ENCODE measurements around the gene FANCI. TPM values are rescaled to one million over a fixed set of nuclear protein-coding genes. Genes with fewer than 3 reads are reported as not detected.

FANCI gene
- total and polyA plus RNA-seq, 2 experiments from 2014 or later, result 63.6 to 66.8 TPM

DNA sequence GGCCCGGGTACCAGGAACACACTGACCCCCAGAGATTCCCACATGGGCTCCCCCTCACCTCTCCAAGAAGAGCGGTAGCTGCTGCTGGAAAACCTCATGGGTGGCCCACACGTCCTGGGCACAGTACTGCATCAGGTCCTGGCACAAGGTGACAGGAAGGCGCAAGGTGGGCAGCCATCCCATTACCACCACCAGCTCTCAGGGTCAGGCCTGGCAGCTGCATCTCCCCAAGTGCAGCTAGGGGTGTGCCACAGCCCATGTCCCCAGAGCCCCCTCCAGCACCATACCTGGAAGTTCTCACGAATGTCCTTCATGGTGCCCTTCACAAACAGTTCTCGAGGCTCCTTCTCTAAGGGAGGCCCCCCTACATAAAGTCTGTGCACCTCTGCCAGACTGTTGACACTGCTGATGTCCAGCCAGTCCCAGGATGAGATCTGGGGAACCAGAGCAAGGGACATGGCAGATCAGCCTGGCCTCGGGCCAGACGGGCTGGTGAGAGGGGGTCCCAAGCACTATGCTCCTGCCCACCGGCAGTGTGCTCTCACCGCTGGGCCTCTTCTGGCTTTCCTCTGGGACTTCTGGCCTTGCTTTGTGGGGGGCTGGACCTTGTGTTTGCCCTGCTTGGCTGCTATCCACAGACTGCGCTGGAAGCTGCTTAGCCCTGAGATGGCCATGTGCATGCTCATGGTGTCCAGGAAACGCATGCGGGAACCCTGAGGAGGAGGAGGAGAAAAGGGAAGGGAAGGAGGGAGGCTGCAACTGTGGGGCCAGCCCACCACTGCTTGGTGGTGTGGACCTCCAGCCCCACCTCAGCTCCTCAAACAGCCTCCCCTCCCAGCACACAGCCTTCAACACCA lies 84.8 kb downstream of the FANCI start:
- Histone ChIP-seq H3K36me3 (ENCODE audit: insufficient read depth) (peaks cover 64% of the 10 kb centered on the region), H3K4me1 (ENCODE audit: insufficient read depth) (peaks cover 13% of the 10 kb centered on the region; the same call in 1 of the 2 replicates), H4K20me1 (replicated peaks; ENCODE audit: insufficient read depth) (peaks cover 30% of the 10 kb centered on the region), H3K9me2 (ENCODE audit: insufficient read depth) (no peaks in the 10 kb centered on the region), H3K79me2 (replicated peaks; ENCODE audit: insufficient read depth) (peaks cover 28% of the 10 kb centered on the region), H3K27ac (ENCODE audit: low read depth) (no peak overlapping the region), H2AFZ (no peak overlapping the region), H3K4me3 (no peak overlapping the region), H3K4me2 (no peak overlapping the region), H3K27me3 (ENCODE audit: insufficient read depth) (no peaks in the 10 kb centered on the region), H3F3A (replicated peaks; ENCODE audit: low read depth) (no peaks in the 10 kb centered on the region)
- Mint-ChIP-seq H3K9me3 (no peaks in the 10 kb centered on the region), H3K27ac (no peak overlapping the region), H3K27me3 (ENCODE audit: insufficient read depth, low read depth, poor library complexity) (peaks cover 2% of the 10 kb centered on the region), H3K4me1 (peaks cover 19% of the 10 kb centered on the region), H3K36me3 (ENCODE audit: low read depth) (peaks cover 89% of the 10 kb centered on the region), H3K4me3 (no peak overlapping the region)
- ATAC-seq (no peak), DNase-seq (ENCODE audit: low spot score) (no peak)
- TF ChIP-seq JUNB (IDR thresholded peaks at IDR 0.05; ENCODE audit: unreplicated experiment) (no peak), ZNF462 (CRISPR knock-in tag; IDR thresholded peaks at IDR 0.05) (no peak), CREB1 (CRISPR knock-in tag; IDR thresholded peaks at IDR 0.05; ENCODE audit: low read depth) (no peak), EZH2 (IDR thresholded peaks at IDR 0.05; ENCODE audit: low read depth, unreplicated experiment) (no peak), STAT1 (IDR thresholded peaks at IDR 0.05; ENCODE audit: unreplicated experiment) (no peak), NANOG (IDR thresholded peaks at IDR 0.05; ENCODE audit: borderline replicate concordance) (no peak)
- TF ChIP-seq, protein P1, sequence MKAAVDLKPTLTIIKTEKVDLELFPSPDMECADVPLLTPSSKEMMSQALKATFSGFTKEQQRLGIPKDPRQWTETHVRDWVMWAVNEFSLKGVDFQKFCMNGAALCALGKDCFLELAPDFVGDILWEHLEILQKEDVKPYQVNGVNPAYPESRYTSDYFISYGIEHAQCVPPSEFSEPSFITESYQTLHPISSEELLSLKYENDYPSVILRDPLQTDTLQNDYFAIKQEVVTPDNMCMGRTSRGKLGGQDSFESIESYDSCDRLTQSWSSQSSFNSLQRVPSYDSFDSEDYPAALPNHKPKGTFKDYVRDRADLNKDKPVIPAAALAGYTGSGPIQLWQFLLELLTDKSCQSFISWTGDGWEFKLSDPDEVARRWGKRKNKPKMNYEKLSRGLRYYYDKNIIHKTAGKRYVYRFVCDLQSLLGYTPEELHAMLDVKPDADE (IDR thresholded peaks at IDR 0.05), result no peak
- TF ChIP-seq, protein P2, sequence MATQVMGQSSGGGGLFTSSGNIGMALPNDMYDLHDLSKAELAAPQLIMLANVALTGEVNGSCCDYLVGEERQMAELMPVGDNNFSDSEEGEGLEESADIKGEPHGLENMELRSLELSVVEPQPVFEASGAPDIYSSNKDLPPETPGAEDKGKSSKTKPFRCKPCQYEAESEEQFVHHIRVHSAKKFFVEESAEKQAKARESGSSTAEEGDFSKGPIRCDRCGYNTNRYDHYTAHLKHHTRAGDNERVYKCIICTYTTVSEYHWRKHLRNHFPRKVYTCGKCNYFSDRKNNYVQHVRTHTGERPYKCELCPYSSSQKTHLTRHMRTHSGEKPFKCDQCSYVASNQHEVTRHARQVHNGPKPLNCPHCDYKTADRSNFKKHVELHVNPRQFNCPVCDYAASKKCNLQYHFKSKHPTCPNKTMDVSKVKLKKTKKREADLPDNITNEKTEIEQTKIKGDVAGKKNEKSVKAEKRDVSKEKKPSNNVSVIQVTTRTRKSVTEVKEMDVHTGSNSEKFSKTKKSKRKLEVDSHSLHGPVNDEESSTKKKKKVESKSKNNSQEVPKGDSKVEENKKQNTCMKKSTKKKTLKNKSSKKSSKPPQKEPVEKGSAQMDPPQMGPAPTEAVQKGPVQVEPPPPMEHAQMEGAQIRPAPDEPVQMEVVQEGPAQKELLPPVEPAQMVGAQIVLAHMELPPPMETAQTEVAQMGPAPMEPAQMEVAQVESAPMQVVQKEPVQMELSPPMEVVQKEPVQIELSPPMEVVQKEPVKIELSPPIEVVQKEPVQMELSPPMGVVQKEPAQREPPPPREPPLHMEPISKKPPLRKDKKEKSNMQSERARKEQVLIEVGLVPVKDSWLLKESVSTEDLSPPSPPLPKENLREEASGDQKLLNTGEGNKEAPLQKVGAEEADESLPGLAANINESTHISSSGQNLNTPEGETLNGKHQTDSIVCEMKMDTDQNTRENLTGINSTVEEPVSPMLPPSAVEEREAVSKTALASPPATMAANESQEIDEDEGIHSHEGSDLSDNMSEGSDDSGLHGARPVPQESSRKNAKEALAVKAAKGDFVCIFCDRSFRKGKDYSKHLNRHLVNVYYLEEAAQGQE (IDR thresholded peaks at IDR 0.05; ENCODE audit: unreplicated experiment), result no peak

All from GM23338 (cell line).